Neuronal stem cell (in vitro differentiated cells): ENCODE measurements around the gene LPP. TPM values are rescaled to one million over a fixed set of nuclear protein-coding genes. Genes with fewer than 3 reads are reported as not detected.

Experiments used
- DNase-seq: peaks from one replicate; pipeline ENCODE4 v3.0.0-alpha.2; 2013; ENCODE audit warnings: low spot score
- H2AFZ ChIP-seq: one replicate; pipeline ENCODE4 v1.6.1; 2013; ENCODE audit warnings: mild to moderate bottlenecking, low read length, inconsistent platforms
- H2AK5ac ChIP-seq: 2 replicates; pipeline ENCODE4 v1.6.1; 2013; ENCODE audit warnings: low read depth, mild to moderate bottlenecking, inconsistent platforms, low read length, moderate library complexity, mixed read lengths
- H2BK120ac ChIP-seq: 2 replicates; pipeline ENCODE4 v1.6.1; 2013; ENCODE audit warnings: low read depth, mild to moderate bottlenecking, inconsistent platforms, low read length, moderate library complexity, mixed read lengths
- H2BK12ac ChIP-seq: one replicate; pipeline ENCODE4 v1.6.1; 2013; ENCODE audit warnings: low read length, inconsistent platforms
- H2BK15ac ChIP-seq: 2 replicates; pipeline ENCODE4 v1.6.1; 2013; ENCODE audit warnings: mild to moderate bottlenecking, low read length, inconsistent platforms, mixed read lengths
- H2BK5ac ChIP-seq: one replicate; pipeline ENCODE4 v1.6.1; 2013; ENCODE audit warnings: inconsistent platforms, mild to moderate bottlenecking, low read length, moderate library complexity
- H3K14ac ChIP-seq: one replicate; pipeline ENCODE4 v1.6.1; 2013; ENCODE audit warnings: low read length, inconsistent platforms
- H3K18ac ChIP-seq: 2 replicates; pipeline ENCODE4 v1.6.1; 2013; ENCODE audit warnings: low read length, inconsistent platforms
- H3K23ac ChIP-seq: 2 replicates; pipeline ENCODE4 v1.6.1; 2013; ENCODE audit warnings: low read depth, mild to moderate bottlenecking, mixed read lengths, low read length, inconsistent platforms; ENCODE audit not compliant: poor library complexity
- H3K27ac ChIP-seq: replicated peaks from 3 replicates; pipeline ENCODE4 v1.5.1; 2013; ENCODE audit warnings: low read length, inconsistent platforms
- H3K27me3 ChIP-seq, 3 experiments: 2 replicates each; pipeline ENCODE4 v1.6.1; 2013; ENCODE audit warnings: low read length in 3 of 3, mild to moderate bottlenecking in 2 of 3, inconsistent platforms in 1 of 3, low read depth in 1 of 3, mixed read lengths in 1 of 3, moderate library complexity in 1 of 3; ENCODE audit not compliant: control insufficient read depth in 3 of 3, insufficient read depth in 3 of 3
- H3K36me3 ChIP-seq, 2 donors: replicated peaks in 1 of 2; 2 replicates each; pipeline ENCODE4 v1.6.1; 2013; ENCODE audit warnings: low read length in 2 of 2; ENCODE audit not compliant: control insufficient read depth in 2 of 2, insufficient read depth in 2 of 2
- H3K4ac ChIP-seq: 2 replicates; pipeline ENCODE4 v1.6.1; 2013; ENCODE audit warnings: inconsistent platforms, mild to moderate bottlenecking, low read length, moderate library complexity
- H3K4me1 ChIP-seq, 2 donors: 1 replicate in 1 of 2; 2 replicates in 1 of 2; pipeline ENCODE4 v1.6.1; 2013; ENCODE audit warnings: low read length in 2 of 2, low read depth in 1 of 2; ENCODE audit not compliant: control insufficient read depth in 2 of 2, insufficient read depth in 1 of 2
- H3K4me2 ChIP-seq: one replicate; pipeline ENCODE4 v1.6.1; 2013; ENCODE audit warnings: mild to moderate bottlenecking, low read length, inconsistent platforms; ENCODE audit not compliant: insufficient read depth, poor library complexity, severe bottlenecking
- H3K4me3 ChIP-seq, 2 donors: 2 replicates each; pipeline ENCODE4 v1.5.1; 2013; ENCODE audit warnings: low read length in 2 of 2, mild to moderate bottlenecking in 2 of 2, inconsistent platforms in 1 of 2, moderate library complexity in 1 of 2
- H3K79me1 ChIP-seq: one replicate; pipeline ENCODE4 v1.6.1; 2013; ENCODE audit warnings: low read depth, mild to moderate bottlenecking, inconsistent platforms, low read length, moderate library complexity
- H3K9ac ChIP-seq: one replicate; pipeline ENCODE4 v1.6.1; 2013; ENCODE audit warnings: mild to moderate bottlenecking, low read depth, low read length, inconsistent platforms; ENCODE audit not compliant: poor library complexity
- H3K9me3 ChIP-seq, 2 donors: replicated peaks in 1 of 2; 2 replicates each; pipeline versions ENCODE3 to v1.6.1; 2013; ENCODE audit warnings: low read length in 2 of 2, mild to moderate bottlenecking in 2 of 2, inconsistent platforms in 1 of 2, low read depth in 1 of 2, mixed read lengths in 1 of 2, moderate library complexity in 1 of 2; ENCODE audit not compliant: control insufficient read depth in 2 of 2, insufficient read depth in 1 of 2
- H4K8ac ChIP-seq: one replicate; pipeline ENCODE4 v1.6.1; 2013; ENCODE audit warnings: low read depth, mild to moderate bottlenecking, inconsistent platforms, low read length, moderate library complexity
- H4K91ac ChIP-seq: one replicate; pipeline ENCODE4 v1.6.1; 2013; ENCODE audit warnings: low read length, low read depth, mild to moderate bottlenecking, inconsistent platforms; ENCODE audit not compliant: poor library complexity
- WGBS, 2 donors: extraction: QIAGEN DNeasy Blood & Tissue Kit; methylation state at CpG; one replicate each; pipeline ENCODE4 v1.1.7; 2013; ENCODE audit warnings: missing lambda C conversion rate in 2 of 2, mixed read lengths in 1 of 2; ENCODE audit not compliant: insufficient read length in 2 of 2, insufficient replicate concordance in 1 of 2; ENCODE audit errors: extremely low coverage in 2 of 2; 5-methylcytosine and 5-hydroxymethylcytosine counted together
- polyA plus RNA-seq, 2 experiments: library from polyadenylated mRNA; stranded (reverse); fragments of 200-250 nt; gene quantifications; one replicate each; pipeline ENCODE4 v1.2.3, GENCODE V29; 2013

Gene LPP
- 9.2 TPM for polyA plus RNA-seq (2013, experiment 1 of 2)
- polyA plus RNA-seq (2013, experiment 2 of 2): 10.2 TPM

- H3K27me3 ChIP-seq: no peaks in the 10 kb centered on the region
- H2BK15ac ChIP-seq: peak within 1 kb of the TSS; percentile 54
- peak within 1 kb of the TSS; percentile 93 for H2BK12ac ChIP-seq
- no peak within 1 kb of the TSS for H4K8ac ChIP-seq
- H3K9ac ChIP-seq: peak within 1 kb of the TSS; percentile 87
- H2AFZ ChIP-seq: peak within 1 kb of the TSS; percentile 98
- peak within 1 kb of the TSS; percentile 97 for H3K18ac ChIP-seq
- H3K4me1 ChIP-seq: peaks cover 8 to 12% of the 10 kb centered on the region in 2 donors
- peak within 1 kb of the TSS; percentile 85 for H2BK120ac ChIP-seq
- H3K4me3 ChIP-seq: peak within 1 kb of the TSS; percentile 54 to 94
- peak within 1 kb of the TSS; percentile 90 for H3K4me2 ChIP-seq
- H3K79me1 ChIP-seq: peaks cover 2% of the 10 kb centered on the region
- no CpG with 5 or more reads among the region's 66 CpGs for WGBS, 2 donors
- H2AK5ac ChIP-seq: no peak within 1 kb of the TSS
- H3K4ac ChIP-seq: no peak within 1 kb of the TSS
- H3K36me3 ChIP-seq: peaks cover 0 to 3% of the 10 kb centered on the region in 2 donors
- H3K27ac ChIP-seq: peak within 1 kb of the TSS; percentile 77
- H3K23ac ChIP-seq: peak within 1 kb of the TSS; percentile 57
- peak; percentile 79 for DNase-seq
- H4K91ac ChIP-seq: peak within 1 kb of the TSS; percentile 82
- peak within 1 kb of the TSS; percentile 86 for H3K14ac ChIP-seq
- H3K9me3 ChIP-seq: no peaks in the 10 kb centered on the region
- peak within 1 kb of the TSS; percentile 30 for H2BK5ac ChIP-seq
Observed at GRCh38 chr3:188154014-188154808, at the start of gene LPP. Gene LPP, plus strand, starts transcription at chr3:188154157. Its CDS starts 251,964 bp downstream, at chr3:188406121.

- Histone ChIP-seq H3K4me3 (no peak overlapping the region), H3K4me2 (no peak overlapping the region), H3K18ac (no peak overlapping the region), H3K9ac (no peak overlapping the region), H4K91ac (no peak overlapping the region), H3K79me1 (no peaks in the 10 kb centered on the region), H3K4ac (no peak overlapping the region), H2BK5ac (no peak overlapping the region), H3K4me1 (peaks cover 9 to 11% of the 10 kb centered on the region in 2 donors), H3K23ac (no peak overlapping the region), H3K9me3 (no peaks in the 10 kb centered on the region), H2BK15ac (no peak overlapping the region), H3K27me3 (no peaks in the 10 kb centered on the region), H4K8ac (no peak overlapping the region), H2BK120ac (no peak overlapping the region), H2AFZ (no peak overlapping the region), H3K36me3 (no peaks in the 10 kb centered on the region), H2BK12ac (no peak overlapping the region), H3K14ac (no peak overlapping the region), H3K27ac (no peak overlapping the region), H2AK5ac (no peak overlapping the region)
- no CpG with 5 or more reads among the region's 1 CpG for WGBS, 2 donors
- DNase-seq: no peak
Observed at GRCh38 chr3:188106006-188106405, 48.0 kb upstream of the LPP start.

- no peak overlapping the region for H3K14ac ChIP-seq
- H3K9ac ChIP-seq: no peak overlapping the region
- no peak overlapping the region for H2BK12ac ChIP-seq
- H2BK5ac ChIP-seq: no peak overlapping the region
- no peak overlapping the region for H3K4me2 ChIP-seq
- no peaks in the 10 kb centered on the region for H3K9me3 ChIP-seq
- no peak overlapping the region for H2BK15ac ChIP-seq
- no peaks in the 10 kb centered on the region for H3K27me3 ChIP-seq
- H4K91ac ChIP-seq: no peak overlapping the region
- H3K36me3 ChIP-seq: no peaks in the 10 kb centered on the region
- no peak overlapping the region for H3K18ac ChIP-seq
- no peak overlapping the region for H2AFZ ChIP-seq
- no peak overlapping the region for H3K4me3 ChIP-seq
- no peak overlapping the region for H4K8ac ChIP-seq
- peaks cover 11% of the 10 kb centered on the region in 2 donors for H3K4me1 ChIP-seq
- H3K23ac ChIP-seq: no peak overlapping the region
- no peak overlapping the region for H2BK120ac ChIP-seq
- no peak overlapping the region for H2AK5ac ChIP-seq
- no peak overlapping the region for H3K4ac ChIP-seq
- DNase-seq: no peak
- H3K79me1 ChIP-seq: no peaks in the 10 kb centered on the region
- no peak overlapping the region for H3K27ac ChIP-seq
- WGBS, 2 donors: no CpG with 5 or more reads among the region's 5 CpGs
Observed at GRCh38 chr3:188106454-188106853, 47.5 kb upstream of the LPP start.
